Measurements from ENCODE around the gene SEC16A.
A peak's percentile ranks its signal among the peaks of the same experiment; 100 is the strongest.

Gene SEC16A

DNA sequence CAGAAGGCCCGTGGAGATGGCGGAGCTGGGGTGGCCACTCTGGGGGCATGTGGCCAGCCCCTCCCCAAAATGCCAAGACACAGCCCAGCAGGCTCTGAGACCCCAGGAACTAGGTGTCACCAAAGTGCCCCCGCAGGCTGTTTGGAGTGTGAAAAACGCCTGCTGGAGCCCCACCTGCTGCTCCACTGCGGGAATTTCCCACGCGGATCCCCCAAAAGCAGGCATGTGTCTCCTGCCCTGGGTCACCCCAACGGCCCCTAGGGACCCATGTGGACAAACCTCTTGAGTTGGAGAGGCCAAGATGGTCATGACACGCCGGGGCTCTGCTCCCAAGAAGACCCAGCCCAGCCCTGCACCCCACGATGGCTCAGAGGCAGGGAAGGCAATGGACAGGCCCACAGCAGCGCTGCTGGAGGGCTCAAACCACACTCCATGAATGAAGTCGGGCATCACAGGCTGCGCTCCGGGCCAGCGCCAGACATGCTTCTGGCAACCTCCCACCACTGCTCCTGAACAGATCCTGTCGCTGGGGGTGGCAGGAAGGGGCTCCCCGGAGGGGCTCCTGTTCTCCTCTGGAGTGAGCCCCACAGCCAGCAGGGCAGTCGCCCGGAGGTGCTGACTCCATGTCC lies 47.7 kb upstream of the SEC16A start:
- no peak for ATAC-seq (ENCODE audit: low read depth)
- Histone ChIP-seq H3K4me1 (ENCODE audit: insufficient read depth, poor library complexity, severe bottlenecking) (peaks cover 9% of the 10 kb centered on the region), H3K4me3 (ENCODE audit: severe bottlenecking) (no peak overlapping the region), H3K36me3 (ENCODE audit: low read depth) (peaks cover 8% of the 10 kb centered on the region; the same call in 1 of the 2 replicates), H3K9me3 (ENCODE audit: severe bottlenecking) (no peaks in the 10 kb centered on the region), H3K27ac (ENCODE audit: poor library complexity, severe bottlenecking) (no peak overlapping the region), H3K27me3 (ENCODE audit: insufficient read depth, poor library complexity, severe bottlenecking) (no peaks in the 10 kb centered on the region)
- TF ChIP-seq, protein P1, sequence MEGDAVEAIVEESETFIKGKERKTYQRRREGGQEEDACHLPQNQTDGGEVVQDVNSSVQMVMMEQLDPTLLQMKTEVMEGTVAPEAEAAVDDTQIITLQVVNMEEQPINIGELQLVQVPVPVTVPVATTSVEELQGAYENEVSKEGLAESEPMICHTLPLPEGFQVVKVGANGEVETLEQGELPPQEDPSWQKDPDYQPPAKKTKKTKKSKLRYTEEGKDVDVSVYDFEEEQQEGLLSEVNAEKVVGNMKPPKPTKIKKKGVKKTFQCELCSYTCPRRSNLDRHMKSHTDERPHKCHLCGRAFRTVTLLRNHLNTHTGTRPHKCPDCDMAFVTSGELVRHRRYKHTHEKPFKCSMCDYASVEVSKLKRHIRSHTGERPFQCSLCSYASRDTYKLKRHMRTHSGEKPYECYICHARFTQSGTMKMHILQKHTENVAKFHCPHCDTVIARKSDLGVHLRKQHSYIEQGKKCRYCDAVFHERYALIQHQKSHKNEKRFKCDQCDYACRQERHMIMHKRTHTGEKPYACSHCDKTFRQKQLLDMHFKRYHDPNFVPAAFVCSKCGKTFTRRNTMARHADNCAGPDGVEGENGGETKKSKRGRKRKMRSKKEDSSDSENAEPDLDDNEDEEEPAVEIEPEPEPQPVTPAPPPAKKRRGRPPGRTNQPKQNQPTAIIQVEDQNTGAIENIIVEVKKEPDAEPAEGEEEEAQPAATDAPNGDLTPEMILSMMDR (IDR thresholded peaks at IDR 0.05; ENCODE audit: poor library complexity, severe bottlenecking) = no peak
- DNase-seq (ENCODE audit: low spot score) = no peak

DNA sequence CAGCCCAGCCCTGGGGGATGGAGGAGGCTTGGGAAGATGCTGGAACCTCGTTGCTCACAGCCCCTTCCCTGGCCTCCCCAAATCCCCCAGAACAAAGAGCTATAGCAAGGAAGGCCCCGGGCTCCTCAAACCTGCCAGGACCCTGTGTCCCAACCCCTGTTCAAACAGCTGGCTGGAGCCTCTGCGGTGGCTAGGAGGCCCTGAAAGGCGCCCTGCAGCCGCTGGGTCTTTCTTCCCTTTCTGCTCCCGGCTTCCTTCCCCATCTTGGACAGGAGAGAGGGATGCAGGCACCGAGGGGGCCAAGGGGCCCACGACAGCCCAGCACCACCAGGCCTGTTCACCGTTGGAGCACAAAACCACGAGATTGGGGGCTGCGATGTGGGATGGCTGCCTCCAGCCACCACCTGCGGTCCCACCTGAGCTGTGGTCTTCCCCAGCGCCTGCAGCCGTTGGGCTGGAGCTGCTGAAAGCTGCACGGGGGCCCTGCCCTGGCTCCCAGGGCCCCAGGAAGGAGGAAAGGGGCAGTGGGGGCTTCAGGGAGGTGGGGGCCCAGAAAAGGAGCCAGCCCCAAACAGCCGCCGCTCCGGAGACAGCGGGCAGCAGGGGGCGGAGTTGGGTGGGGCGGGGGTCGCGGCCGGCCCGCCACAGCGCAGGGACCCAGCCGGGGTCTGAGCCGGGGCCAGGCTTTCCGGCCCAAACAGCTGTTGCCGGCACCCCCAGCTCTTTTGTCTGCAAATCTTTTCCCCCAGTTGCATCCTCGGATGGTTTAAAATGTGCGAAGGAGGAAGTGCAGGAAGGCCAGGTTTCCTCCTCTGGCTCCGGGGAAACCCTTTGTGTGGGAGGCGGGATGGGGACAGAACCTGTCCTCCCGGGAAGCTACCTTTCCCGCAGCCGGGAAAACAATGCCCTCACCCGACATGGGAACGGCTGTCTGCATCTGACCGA lies 46.9 kb upstream of the SEC16A start:
- peaks cover 9% of the 10 kb centered on the region for H3K4me1 ChIP-seq (ENCODE audit: insufficient read depth, poor library complexity, severe bottlenecking)
- H3K27ac ChIP-seq (ENCODE audit: poor library complexity, severe bottlenecking) = no peak overlapping the region
- no peaks in the 10 kb centered on the region for H3K27me3 ChIP-seq (ENCODE audit: insufficient read depth, poor library complexity, severe bottlenecking)
- H3K9me3 ChIP-seq (ENCODE audit: severe bottlenecking) = no peaks in the 10 kb centered on the region
- H3K4me3 ChIP-seq (ENCODE audit: severe bottlenecking) = no peak overlapping the region
- ATAC-seq (ENCODE audit: low read depth) (no peak), DNase-seq (ENCODE audit: low spot score) (no peak)
- TF ChIP-seq, protein P1 (IDR thresholded peaks at IDR 0.05; ENCODE audit: poor library complexity, severe bottlenecking) = no peak
- peaks cover 8% of the 10 kb centered on the region; the same call in 1 of the 2 replicates for H3K36me3 ChIP-seq (ENCODE audit: low read depth)

DNA sequence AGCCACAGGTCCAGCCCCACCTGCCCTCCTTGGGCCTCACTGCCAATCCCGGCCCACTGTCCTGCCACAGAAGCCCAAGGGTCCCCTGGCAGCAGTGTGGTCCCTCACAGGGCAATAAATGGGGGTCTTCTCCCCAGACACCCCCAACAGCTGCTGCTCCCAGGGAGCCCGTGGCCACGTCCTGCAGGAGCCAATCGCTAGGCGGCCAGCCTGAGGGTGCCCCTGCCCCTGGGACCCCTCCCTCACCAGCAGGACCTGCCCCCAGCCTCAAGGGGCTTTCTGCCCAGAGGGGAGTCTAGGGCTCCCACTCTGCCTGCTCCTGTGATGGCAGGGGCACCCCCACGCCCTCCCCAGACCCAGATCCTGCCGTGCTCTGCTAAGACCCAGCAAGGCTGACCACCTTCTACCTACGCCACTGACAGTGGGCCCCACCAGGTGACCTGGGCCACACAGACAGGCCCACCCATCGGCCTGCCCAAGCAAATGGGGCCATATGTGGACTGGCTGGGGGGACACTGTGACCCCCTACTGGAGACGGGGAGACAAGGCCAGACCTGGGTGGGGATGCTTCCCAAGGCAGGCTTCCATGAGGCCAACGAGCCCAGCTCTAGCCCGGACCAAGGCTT lies 46.0 kb upstream of the SEC16A start:
- ATAC-seq (ENCODE audit: low read depth) (no peak), DNase-seq (ENCODE audit: low spot score) (no peak)
- H3K27ac ChIP-seq (ENCODE audit: poor library complexity, severe bottlenecking) = no peak overlapping the region
- H3K27me3 ChIP-seq (ENCODE audit: insufficient read depth, poor library complexity, severe bottlenecking) = no peaks in the 10 kb centered on the region
- H3K4me3 ChIP-seq (ENCODE audit: severe bottlenecking) = no peak overlapping the region
- H3K4me1 ChIP-seq (ENCODE audit: insufficient read depth, poor library complexity, severe bottlenecking) = peaks cover 6% of the 10 kb centered on the region
- peaks cover 5% of the 10 kb centered on the region; the same call in 1 of the 2 replicates for H3K36me3 ChIP-seq (ENCODE audit: low read depth)
- TF ChIP-seq, protein P1 (IDR thresholded peaks at IDR 0.05; ENCODE audit: poor library complexity, severe bottlenecking) = no peak
- H3K9me3 ChIP-seq (ENCODE audit: severe bottlenecking) = no peaks in the 10 kb centered on the region

DNA sequence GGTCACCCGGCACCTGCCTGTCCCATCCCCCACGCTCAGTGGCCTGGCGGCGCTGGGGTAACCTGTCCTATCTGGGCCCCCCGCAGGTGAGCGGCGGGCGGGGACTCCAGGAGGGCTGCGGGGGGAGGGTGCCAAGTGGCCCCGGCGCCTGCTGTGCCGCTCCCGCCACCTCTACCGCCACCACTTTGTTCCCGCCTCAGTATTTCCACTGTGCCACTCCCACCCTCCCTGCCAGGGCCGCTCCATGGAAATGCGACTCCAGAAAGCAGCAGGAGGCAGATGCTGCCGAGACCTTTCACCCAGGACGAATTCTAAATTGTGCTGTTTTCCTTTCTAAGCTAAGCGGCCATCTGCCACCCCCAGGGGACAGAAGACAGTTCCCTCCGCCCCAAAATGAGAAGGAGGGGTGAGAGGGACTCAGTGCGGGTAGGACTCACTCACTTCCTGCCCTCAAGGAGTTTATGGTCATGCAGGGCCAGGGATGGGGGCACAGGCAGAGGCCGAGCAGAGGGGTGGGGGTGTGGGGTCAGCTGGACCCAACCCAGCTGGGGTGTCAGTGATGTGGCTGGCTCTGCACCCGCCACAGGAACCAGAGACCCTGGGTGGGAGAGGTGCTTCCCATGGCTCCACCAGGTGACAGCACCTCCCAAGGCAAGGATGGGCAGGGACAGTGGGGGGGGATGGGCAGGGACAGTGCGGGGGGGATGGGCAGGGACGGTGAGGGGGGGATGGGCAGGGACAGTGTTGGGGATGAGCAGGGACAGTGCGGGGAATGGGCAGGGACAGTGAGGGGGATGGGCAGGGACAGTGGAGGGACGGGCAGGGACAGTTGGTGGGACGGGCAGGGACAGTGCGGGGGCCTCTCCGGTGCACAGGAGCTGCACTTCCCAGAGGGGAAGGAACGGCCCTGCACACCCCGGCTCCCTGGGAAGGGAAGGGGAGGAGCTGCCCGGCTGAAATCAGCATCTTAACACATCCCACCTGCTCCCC lies 45.2 kb upstream of the SEC16A start:
- DNase-seq (ENCODE audit: low spot score) (no peak), ATAC-seq (ENCODE audit: low read depth) (peak; percentile 50)
- Histone ChIP-seq H3K27me3 (ENCODE audit: insufficient read depth, poor library complexity, severe bottlenecking) (no peaks in the 10 kb centered on the region), H3K4me1 (ENCODE audit: insufficient read depth, poor library complexity, severe bottlenecking) (no peaks in the 10 kb centered on the region), H3K4me3 (ENCODE audit: severe bottlenecking) (no peak overlapping the region), H3K9me3 (ENCODE audit: severe bottlenecking) (no peaks in the 10 kb centered on the region), H3K27ac (ENCODE audit: poor library complexity, severe bottlenecking) (no peak overlapping the region), H3K36me3 (ENCODE audit: low read depth) (peaks cover 4% of the 10 kb centered on the region; the same call in 1 of the 2 replicates)
- TF ChIP-seq, protein P1 (IDR thresholded peaks at IDR 0.05; ENCODE audit: poor library complexity, severe bottlenecking) = no peak

Measured in RWPE2 (cell line).